Measurements from ENCODE around the gene LNP1. TPM values are rescaled to one million over a fixed set of nuclear protein-coding genes. Genes with fewer than 3 reads are reported as not detected.

LNP1 gene
- polyA plus RNA-seq, 2 of the 4 experiments (the other 2 are of a cell fraction): 1.3 to 2.0 TPM

DNA sequence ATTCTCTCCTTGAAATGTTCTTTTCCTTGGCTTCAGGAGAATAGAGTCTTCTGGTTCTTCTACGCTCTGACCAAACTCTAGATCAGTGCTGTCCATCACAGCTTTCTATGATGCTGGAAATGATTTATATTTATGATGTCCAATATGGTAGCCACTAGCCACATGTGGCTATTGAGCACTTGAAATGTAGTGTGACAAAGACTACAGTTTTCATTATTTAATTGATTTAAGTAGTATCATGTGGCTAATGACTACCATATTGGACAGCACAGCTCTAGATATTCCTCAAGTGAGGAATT is 2.9 kb downstream of the LNP1 start:
- TF ChIP-seq EHMT2 (IDR thresholded peaks at IDR 0.05; ENCODE audit: low read depth) (peak; percentile 50; the same call in 1 of the 2 replicates), RNF2 (IDR thresholded peaks at IDR 0.05; ENCODE audit: borderline replicate concordance, low read depth) (no peak)
- no peaks in the 10 kb centered on the region; the same call in 2 of the 3 replicates for H3K9me3 ChIP-seq
- peaks cover 20% of the 10 kb centered on the region; the same call in 1 of the 3 replicates for H3K4me1 ChIP-seq
- H3K4me2 ChIP-seq: peak overlapping the region; percentile 96; the same call in 2 of the 3 replicates
- ChIA-PET CTCF (interaction anchor here (0.8 to 1.1 kb wide), 2 partner anchors 10 to 21 kb away, joined by 3 read pairs; no protein-coding TSS in a partner anchor), POLR2A (no interaction called here)
- DNase-seq (ENCODE audit: low read depth in 1 of 2, low spot score in 1 of 2) (no peak), FAIRE-seq (no peak), ATAC-seq (no peak)
- 97% methylated on average over 1 of the region's 1 CpG for WGBS (ENCODE audit: missing lambda C conversion rate)
- H3K27ac ChIP-seq: no peak overlapping the region
- no peak overlapping the region for H3K4me3 ChIP-seq

DNA sequence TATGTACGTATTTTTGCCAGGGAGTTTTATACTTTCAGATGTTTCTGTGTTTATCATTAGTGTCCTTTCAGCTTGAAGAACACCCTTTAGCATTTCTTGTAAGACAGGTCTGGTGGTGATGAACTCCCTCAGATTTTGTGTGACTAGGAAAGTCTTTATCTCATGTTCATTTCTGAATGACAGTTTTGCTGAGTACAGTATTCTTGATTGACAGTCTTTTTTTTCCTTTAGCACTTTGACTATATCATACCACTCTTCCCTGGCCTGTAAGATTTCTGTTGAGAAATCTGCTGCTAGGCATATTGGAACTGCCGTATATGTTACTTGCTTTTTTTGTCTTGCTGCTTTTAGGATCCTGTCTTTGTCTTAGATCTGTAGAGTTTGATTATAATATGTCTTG is 5.8 kb downstream of the LNP1 start:
- CTCF ChIA-PET: no interaction called here
- POLR2A ChIA-PET: no interaction called here
- no peak overlapping the region for H3K4me2 ChIP-seq
- peaks cover 14% of the 10 kb centered on the region; the same call in 1 of the 3 replicates for H3K4me1 ChIP-seq
- ATAC-seq: no peak
- peaks cover 2% of the 10 kb centered on the region; the same call in 1 of the 3 replicates for H3K9me3 ChIP-seq
- TF ChIP-seq NPAS2 (CRISPR knock-in tag; IDR thresholded peaks at IDR 0.05; ENCODE audit: borderline replicate concordance) (no peak), HOXB5 (CRISPR knock-in tag; IDR thresholded peaks at IDR 0.05) (no peak), CBX8 (IDR thresholded peaks at IDR 0.05) (no peak), RNF2 (IDR thresholded peaks at IDR 0.05; ENCODE audit: borderline replicate concordance, low read depth) (no peak), EHMT2 (IDR thresholded peaks at IDR 0.05; ENCODE audit: low read depth) (no peak), MAZ (IDR thresholded peaks at IDR 0.05; ENCODE audit: borderline replicate concordance, low read depth, low read length) (no peak), EHF (CRISPR knock-in tag; IDR thresholded peaks at IDR 0.05) (no peak), BHLHE40 (IDR thresholded peaks at IDR 0.05; ENCODE audit: low read depth, low read length) (no peak), GATA3 (IDR thresholded peaks at IDR 0.05; ENCODE audit: borderline replicate concordance) (no peak), HDAC2 (IDR thresholded peaks at IDR 0.05) (no peak), HOXA7 (CRISPR knock-in tag; IDR thresholded peaks at IDR 0.05) (no peak), POLR2AphosphoS2 (conservative IDR thresholded peaks at IDR 0.05; ENCODE audit: low read length) (no peak), TP53 (CRISPR knock-in tag; IDR thresholded peaks at IDR 0.05) (no peak), ZFP36 (IDR thresholded peaks at IDR 0.05; ENCODE audit: borderline replicate concordance, partially characterized antibody) (no peak)
- TF ChIP-seq, protein P1, sequence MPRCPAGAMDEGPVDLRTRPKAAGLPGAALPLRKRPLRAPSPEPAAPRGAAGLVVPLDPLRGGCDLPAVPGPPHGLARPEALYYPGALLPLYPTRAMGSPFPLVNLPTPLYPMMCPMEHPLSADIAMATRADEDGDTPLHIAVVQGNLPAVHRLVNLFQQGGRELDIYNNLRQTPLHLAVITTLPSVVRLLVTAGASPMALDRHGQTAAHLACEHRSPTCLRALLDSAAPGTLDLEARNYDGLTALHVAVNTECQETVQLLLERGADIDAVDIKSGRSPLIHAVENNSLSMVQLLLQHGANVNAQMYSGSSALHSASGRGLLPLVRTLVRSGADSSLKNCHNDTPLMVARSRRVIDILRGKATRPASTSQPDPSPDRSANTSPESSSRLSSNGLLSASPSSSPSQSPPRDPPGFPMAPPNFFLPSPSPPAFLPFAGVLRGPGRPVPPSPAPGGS (IDR thresholded peaks at IDR 0.05): no peak
- TF ChIP-seq, protein P2, sequence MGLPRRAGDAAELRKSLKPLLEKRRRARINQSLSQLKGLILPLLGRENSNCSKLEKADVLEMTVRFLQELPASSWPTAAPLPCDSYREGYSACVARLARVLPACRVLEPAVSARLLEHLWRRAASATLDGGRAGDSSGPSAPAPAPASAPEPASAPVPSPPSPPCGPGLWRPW (IDR thresholded peaks at IDR 0.05): no peak
- TF ChIP-seq, protein P3, sequence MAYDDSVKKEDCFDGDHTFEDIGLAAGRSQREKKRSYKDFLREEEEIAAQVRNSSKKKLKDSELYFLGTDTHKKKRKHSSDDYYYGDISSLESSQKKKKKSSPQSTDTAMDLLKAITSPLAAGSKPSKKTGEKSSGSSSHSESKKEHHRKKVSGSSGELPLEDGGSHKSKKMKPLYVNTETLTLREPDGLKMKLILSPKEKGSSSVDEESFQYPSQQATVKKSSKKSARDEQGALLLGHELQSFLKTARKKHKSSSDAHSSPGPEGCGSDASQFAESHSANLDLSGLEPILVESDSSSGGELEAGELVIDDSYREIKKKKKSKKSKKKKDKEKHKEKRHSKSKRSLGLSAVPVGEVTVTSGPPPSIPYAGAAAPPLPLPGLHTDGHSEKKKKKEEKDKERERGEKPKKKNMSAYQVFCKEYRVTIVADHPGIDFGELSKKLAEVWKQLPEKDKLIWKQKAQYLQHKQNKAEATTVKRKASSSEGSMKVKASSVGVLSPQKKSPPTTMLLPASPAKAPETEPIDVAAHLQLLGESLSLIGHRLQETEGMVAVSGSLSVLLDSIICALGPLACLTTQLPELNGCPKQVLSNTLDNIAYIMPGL (CRISPR knock-in tag; IDR thresholded peaks at IDR 0.05; ENCODE audit: borderline replicate concordance): no peak
- TF ChIP-seq, protein P4, sequence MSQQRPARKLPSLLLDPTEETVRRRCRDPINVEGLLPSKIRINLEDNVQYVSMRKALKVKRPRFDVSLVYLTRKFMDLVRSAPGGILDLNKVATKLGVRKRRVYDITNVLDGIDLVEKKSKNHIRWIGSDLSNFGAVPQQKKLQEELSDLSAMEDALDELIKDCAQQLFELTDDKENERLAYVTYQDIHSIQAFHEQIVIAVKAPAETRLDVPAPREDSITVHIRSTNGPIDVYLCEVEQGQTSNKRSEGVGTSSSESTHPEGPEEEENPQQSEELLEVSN (IDR thresholded peaks at IDR 0.05; ENCODE audit: borderline replicate concordance, low read depth): no peak
- H3K27ac ChIP-seq: no peak overlapping the region
- WGBS (ENCODE audit: missing lambda C conversion rate): 93% methylated on average over 2 of the region's 2 CpGs
- H3K4me3 ChIP-seq: no peak overlapping the region
- no peak for DNase-seq (ENCODE audit: low read depth in 1 of 2, low spot score in 1 of 2)
- no peak for FAIRE-seq

DNA sequence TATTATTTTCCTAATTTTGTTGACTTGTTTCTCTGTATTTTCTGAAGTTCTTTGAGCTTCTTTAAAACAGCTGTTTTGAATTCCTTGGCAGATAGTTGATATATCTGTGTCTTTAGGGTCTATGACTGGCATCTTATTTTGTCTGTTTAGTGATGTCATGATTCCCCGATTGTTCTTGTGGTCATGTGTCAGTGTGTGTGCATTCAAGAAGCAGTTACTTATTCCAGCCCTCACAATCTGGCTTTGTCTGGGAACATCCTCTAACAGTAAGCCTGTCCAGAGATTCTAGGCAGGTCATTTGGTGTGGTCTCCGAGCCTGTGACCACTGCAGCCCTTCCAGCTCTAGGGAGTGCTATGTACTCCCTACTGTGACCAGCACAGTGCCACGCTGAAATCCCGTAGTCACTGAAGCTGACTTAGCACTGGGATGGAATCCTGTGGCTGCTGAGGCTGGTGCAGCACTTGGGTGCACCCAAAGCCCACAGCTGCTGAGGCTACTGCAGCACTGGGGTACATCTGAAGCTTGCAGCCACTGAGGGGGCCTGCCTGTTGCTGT is 6.7 kb downstream of the LNP1 start:
- ChIA-PET CTCF (interaction anchor here (1.8 kb wide), 1 partner anchor 55 kb away, joined by 5 read pairs; no protein-coding TSS in a partner anchor), POLR2A (no interaction called here)
- no peak overlapping the region for H3K4me3 ChIP-seq
- peaks cover 2% of the 10 kb centered on the region; the same call in 1 of the 3 replicates for H3K9me3 ChIP-seq
- H3K4me1 ChIP-seq: peaks cover 7% of the 10 kb centered on the region; the same call in 1 of the 3 replicates
- no peak overlapping the region for H3K4me2 ChIP-seq
- FAIRE-seq: no peak
- no peak for ATAC-seq
- TF ChIP-seq POLR2A (IDR thresholded peaks at IDR 0.05; ENCODE audit: low read length) (no peak), CBX8 (IDR thresholded peaks at IDR 0.05) (no peak), KDM1A (IDR thresholded peaks at IDR 0.05; ENCODE audit: low read depth) (no peak)
- H3K27ac ChIP-seq: no peak overlapping the region
- 81% methylated on average over 4 of the region's 4 CpGs for WGBS (ENCODE audit: missing lambda C conversion rate)
- no peak for DNase-seq (ENCODE audit: low read depth in 1 of 2, low spot score in 1 of 2)
